ENCODE results near the gene SPATS1. TPM values are rescaled to one million over a fixed set of nuclear protein-coding genes. Genes with fewer than 3 reads are reported as not detected.
A peak's percentile ranks its signal among the peaks of the same experiment; 100 is the strongest.

Gene SPATS1
- total and polyA plus RNA-seq, 2 of the 13 experiments (the other 11 are each of a cell fraction or from before 2014, with no cell fraction given) = not detected

DNA sequence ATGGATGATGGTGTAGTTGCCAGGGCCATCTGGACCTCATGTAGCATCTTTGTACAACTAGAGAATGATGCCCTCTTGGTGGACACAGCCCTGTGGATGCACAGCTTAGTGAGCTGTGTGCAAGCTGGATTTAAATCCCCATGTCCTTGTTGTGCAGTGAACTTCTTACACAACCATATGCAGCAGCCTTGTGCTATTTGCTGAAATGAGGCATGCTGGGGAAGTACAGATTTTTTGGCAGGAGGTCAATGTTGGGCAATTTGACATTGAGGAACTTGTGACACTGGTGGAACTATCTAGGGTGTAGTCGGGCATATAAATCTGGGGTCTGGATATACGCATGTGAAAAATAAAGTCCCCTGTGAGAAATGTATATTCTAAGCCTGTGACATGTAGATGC is 39.3 kb downstream of the SPATS1 start:
- Histone ChIP-seq H3K4me3 (replicated peaks in 1 of 3; ENCODE audit: insufficient read depth in 1 of 3, low read depth in 2 of 3, low read length in 3 of 3) (no peak overlapping the region), H2AFZ (ENCODE audit: low read length) (no peak overlapping the region), H3K9me3 (ENCODE audit: low read length) (no peaks in the 10 kb centered on the region), H3K79me2 (ENCODE audit: insufficient read depth, low read length) (no peaks in the 10 kb centered on the region), H3K36me3 (replicated peaks in 1 of 2; ENCODE audit: control insufficient read depth in 1 of 2, insufficient read depth in 2 of 2, low read length in 2 of 2) (no peaks in the 10 kb centered on the region), H4K20me1 (ENCODE audit: insufficient read depth, low read length) (no peaks in the 10 kb centered on the region), H3K9ac (ENCODE audit: insufficient read depth, low read depth, low read length) (no peak overlapping the region), H3K4me2 (ENCODE audit: low read depth, low read length) (no peak overlapping the region), H3K27me3 (ENCODE audit: control insufficient read depth in 1 of 2, insufficient read depth in 2 of 2, low read length in 2 of 2) (no peaks in the 10 kb centered on the region), H3K27ac (ENCODE audit: extremely low read length, insufficient read depth, low read length) (no peak overlapping the region), H3K4me1 (ENCODE audit: insufficient read depth, low read length) (peaks cover 5% of the 10 kb centered on the region)
- in situ Hi-C loops (cut with HindIII; ENCODE audit: extremely low pct_ligation_motif_present, low pct_unique_long_range_greater_than_20kb) (no loop called here), intact Hi-C loops (cut with micrococcal nuclease; ENCODE audit: unreplicated experiment) (no loop called here)
- 30% methylated on average over 2 of the region's 2 CpGs for WGBS (ENCODE audit: low lambda C conversion rate)
- TF ChIP-seq, protein P1, sequence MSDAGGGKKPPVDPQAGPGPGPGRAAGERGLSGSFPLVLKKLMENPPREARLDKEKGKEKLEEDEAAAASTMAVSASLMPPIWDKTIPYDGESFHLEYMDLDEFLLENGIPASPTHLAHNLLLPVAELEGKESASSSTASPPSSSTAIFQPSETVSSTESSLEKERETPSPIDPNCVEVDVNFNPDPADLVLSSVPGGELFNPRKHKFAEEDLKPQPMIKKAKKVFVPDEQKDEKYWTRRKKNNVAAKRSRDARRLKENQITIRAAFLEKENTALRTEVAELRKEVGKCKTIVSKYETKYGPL (CRISPR knock-in tag; IDR thresholded peaks at IDR 0.05) = no peak
- TF ChIP-seq, protein P2, sequence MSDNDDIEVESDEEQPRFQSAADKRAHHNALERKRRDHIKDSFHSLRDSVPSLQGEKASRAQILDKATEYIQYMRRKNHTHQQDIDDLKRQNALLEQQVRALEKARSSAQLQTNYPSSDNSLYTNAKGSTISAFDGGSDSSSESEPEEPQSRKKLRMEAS (IDR thresholded peaks at IDR 0.05) = no peak
- TF ChIP-seq CEBPG (CRISPR knock-in tag; IDR thresholded peaks at IDR 0.05) (0 out of 2 replicates have a peak, but pooled peaks have one; percentile 20), ZNF546 (CRISPR knock-in tag; conservative IDR thresholded peaks at IDR 0.05) (no peak), CHD4 (IDR thresholded peaks at IDR 0.05; ENCODE audit: borderline replicate concordance, low read length) (no peak), CENPX (CRISPR knock-in tag; IDR thresholded peaks at IDR 0.05) (no peak), ZNF343 (CRISPR knock-in tag; IDR thresholded peaks at IDR 0.05) (no peak), ZNF282 (IDR thresholded peaks at IDR 0.05; ENCODE audit: partially characterized antibody) (no peak), CEBPB (IDR thresholded peaks at IDR 0.05; ENCODE audit: borderline replicate concordance, low read depth, low read length) (peak; percentile 82), ELF3 (CRISPR knock-in tag; IDR thresholded peaks at IDR 0.05) (no peak), PRPF4 (IDR thresholded peaks at IDR 0.05; ENCODE audit: low read depth, low read length, poor library complexity, severe bottlenecking) (no peak)
- TF ChIP-seq, protein P3, sequence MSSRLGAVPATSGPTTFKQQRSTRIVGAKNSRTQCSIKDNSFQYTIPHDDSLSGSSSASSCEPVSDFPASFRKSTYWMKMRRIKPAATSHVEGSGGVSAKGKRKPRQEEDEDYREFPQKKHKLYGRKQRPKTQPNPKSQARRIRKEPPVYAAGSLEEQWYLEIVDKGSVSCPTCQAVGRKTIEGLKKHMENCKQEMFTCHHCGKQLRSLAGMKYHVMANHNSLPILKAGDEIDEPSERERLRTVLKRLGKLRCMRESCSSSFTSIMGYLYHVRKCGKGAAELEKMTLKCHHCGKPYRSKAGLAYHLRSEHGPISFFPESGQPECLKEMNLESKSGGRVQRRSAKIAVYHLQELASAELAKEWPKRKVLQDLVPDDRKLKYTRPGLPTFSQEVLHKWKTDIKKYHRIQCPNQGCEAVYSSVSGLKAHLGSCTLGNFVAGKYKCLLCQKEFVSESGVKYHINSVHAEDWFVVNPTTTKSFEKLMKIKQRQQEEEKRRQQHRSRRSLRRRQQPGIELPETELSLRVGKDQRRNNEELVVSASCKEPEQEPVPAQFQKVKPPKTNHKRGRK (CRISPR knock-in tag; IDR thresholded peaks at IDR 0.05) = no peak
- TF ChIP-seq, protein P4, sequence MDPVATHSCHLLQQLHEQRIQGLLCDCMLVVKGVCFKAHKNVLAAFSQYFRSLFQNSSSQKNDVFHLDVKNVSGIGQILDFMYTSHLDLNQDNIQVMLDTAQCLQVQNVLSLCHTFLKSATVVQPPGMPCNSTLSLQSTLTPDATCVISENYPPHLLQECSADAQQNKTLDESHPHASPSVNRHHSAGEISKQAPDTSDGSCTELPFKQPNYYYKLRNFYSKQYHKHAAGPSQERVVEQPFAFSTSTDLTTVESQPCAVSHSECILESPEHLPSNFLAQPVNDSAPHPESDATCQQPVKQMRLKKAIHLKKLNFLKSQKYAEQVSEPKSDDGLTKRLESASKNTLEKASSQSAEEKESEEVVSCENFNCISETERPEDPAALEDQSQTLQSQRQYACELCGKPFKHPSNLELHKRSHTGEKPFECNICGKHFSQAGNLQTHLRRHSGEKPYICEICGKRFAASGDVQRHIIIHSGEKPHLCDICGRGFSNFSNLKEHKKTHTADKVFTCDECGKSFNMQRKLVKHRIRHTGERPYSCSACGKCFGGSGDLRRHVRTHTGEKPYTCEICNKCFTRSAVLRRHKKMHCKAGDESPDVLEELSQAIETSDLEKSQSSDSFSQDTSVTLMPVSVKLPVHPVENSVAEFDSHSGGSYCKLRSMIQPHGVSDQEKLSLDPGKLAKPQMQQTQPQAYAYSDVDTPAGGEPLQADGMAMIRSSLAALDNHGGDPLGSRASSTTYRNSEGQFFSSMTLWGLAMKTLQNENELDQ (CRISPR knock-in tag; IDR thresholded peaks at IDR 0.05; ENCODE audit: borderline replicate concordance) = no peak
- TF ChIP-seq, protein P5, sequence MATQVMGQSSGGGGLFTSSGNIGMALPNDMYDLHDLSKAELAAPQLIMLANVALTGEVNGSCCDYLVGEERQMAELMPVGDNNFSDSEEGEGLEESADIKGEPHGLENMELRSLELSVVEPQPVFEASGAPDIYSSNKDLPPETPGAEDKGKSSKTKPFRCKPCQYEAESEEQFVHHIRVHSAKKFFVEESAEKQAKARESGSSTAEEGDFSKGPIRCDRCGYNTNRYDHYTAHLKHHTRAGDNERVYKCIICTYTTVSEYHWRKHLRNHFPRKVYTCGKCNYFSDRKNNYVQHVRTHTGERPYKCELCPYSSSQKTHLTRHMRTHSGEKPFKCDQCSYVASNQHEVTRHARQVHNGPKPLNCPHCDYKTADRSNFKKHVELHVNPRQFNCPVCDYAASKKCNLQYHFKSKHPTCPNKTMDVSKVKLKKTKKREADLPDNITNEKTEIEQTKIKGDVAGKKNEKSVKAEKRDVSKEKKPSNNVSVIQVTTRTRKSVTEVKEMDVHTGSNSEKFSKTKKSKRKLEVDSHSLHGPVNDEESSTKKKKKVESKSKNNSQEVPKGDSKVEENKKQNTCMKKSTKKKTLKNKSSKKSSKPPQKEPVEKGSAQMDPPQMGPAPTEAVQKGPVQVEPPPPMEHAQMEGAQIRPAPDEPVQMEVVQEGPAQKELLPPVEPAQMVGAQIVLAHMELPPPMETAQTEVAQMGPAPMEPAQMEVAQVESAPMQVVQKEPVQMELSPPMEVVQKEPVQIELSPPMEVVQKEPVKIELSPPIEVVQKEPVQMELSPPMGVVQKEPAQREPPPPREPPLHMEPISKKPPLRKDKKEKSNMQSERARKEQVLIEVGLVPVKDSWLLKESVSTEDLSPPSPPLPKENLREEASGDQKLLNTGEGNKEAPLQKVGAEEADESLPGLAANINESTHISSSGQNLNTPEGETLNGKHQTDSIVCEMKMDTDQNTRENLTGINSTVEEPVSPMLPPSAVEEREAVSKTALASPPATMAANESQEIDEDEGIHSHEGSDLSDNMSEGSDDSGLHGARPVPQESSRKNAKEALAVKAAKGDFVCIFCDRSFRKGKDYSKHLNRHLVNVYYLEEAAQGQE (IDR thresholded peaks at IDR 0.05; ENCODE audit: borderline replicate concordance in 1 of 2, low read depth in 1 of 2, low read length in 2 of 2) = no peak
- no TSS peak for BruUV-seq (replicated peaks)
- ChIA-PET POLR2A (no interaction called here), CTCF (ENCODE audit: low intra/inter-chr PET ratio, low total read pairs) (no interaction called here)
- DNase-seq (ENCODE audit: low spot score) (peak; percentile 37), ATAC-seq (peak; percentile 69), FAIRE-seq (no peak)

Measured in HepG2 (cell line).